Hepatocyte (in vitro differentiated cells): ENCODE measurements around the gene ASS1. TPM values are rescaled to one million over a fixed set of nuclear protein-coding genes. Genes with fewer than 3 reads are reported as not detected.

ENCODE experiments used
- DNase-seq: peaks from one replicate; pipeline ENCODE4 v3.0.0-alpha.2; 2016; ENCODE audit warnings: low spot score
- H2AFZ ChIP-seq: fragments of 200-600 bp; sonication (generic); 2 replicates; pipeline ENCODE4 v1.6.0; 2016; ENCODE audit warnings: antibody characterized with exemption, mild to moderate bottlenecking
- H3K27ac ChIP-seq: fragments of 200-600 bp; sonication (generic); 2 replicates; pipeline ENCODE4 v1.5.1; 2016; ENCODE audit warnings: mild to moderate bottlenecking
- H3K27me3 ChIP-seq: fragments of 200-600 bp; sonication (generic); 2 replicates; pipeline ENCODE4 v1.6.1; 2016
- H3K36me3 ChIP-seq: fragments of 200-600 bp; sonication (generic); replicated peaks from 2 replicates; pipeline ENCODE4 v1.5.1; 2016; ENCODE audit warnings: low read depth; ENCODE audit not compliant: insufficient read depth
- H3K4me1 ChIP-seq: fragments of 200-600 bp; sonication (generic); 2 replicates; pipeline ENCODE4 v1.5.1; 2016; ENCODE audit warnings: mild to moderate bottlenecking, moderate library complexity; ENCODE audit not compliant: insufficient read depth
- H3K4me2 ChIP-seq: fragments of 200-600 bp; sonication (generic); 2 replicates; pipeline ENCODE4 v1.6.0; 2016
- H3K4me3 ChIP-seq: fragments of 200-600 bp; sonication (generic); 2 replicates; pipeline ENCODE4 v1.5.1; 2016; ENCODE audit warnings: mild to moderate bottlenecking
- H3K79me2 ChIP-seq: fragments of 200-600 bp; sonication (generic); 2 replicates; pipeline ENCODE4 v1.6.0; 2017; ENCODE audit warnings: mild to moderate bottlenecking
- H3K9me2 ChIP-seq: fragments of 200-600 bp; sonication (generic); replicated peaks from 2 replicates; pipeline ENCODE4 v1.6.0; 2017; ENCODE audit warnings: mild to moderate bottlenecking; ENCODE audit not compliant: insufficient read depth
- H3K9me3 ChIP-seq: fragments of 200-600 bp; sonication (generic); 2 replicates; pipeline ENCODE4 v1.5.1; 2016; ENCODE audit warnings: low read depth, mild to moderate bottlenecking
- H4K20me1 ChIP-seq: fragments of 200-600 bp; sonication (generic); 2 replicates; pipeline ENCODE4 v1.6.0; 2016; ENCODE audit warnings: mild to moderate bottlenecking; ENCODE audit not compliant: insufficient read depth, poor library complexity, severe bottlenecking
- EZH2 ChIP-seq: fragments of 200-600 bp; sonication (generic); IDR thresholded peaks from 2 replicates; pipeline ENCODE4 v1.6.1; 2016; ENCODE audit warnings: antibody characterized with exemption, mild to moderate bottlenecking, borderline replicate concordance
- EZH2phosphoT487 ChIP-seq: fragments of 200-600 bp; sonication (generic); IDR thresholded peaks from one replicate; pipeline ENCODE4 v1.6.1; 2018; ENCODE audit warnings: antibody characterized with exemption, mild to moderate bottlenecking, low read depth, moderate library complexity; ENCODE audit not compliant: unreplicated experiment, severe bottlenecking
- WGBS: methylation state at CpG from one replicate; pipeline ENCODE4 v1.1.6; 2016; ENCODE audit warnings: low lambda C conversion rate; ENCODE audit errors: missing lambda C conversion rate; 5-methylcytosine and 5-hydroxymethylcytosine counted together
- polyA plus RNA-seq: library from polyadenylated mRNA; unstranded; fragments of >200 nt; fragmentation: Nextera tagmentation; extraction: Ambion mirVana; gene quantifications from 2 replicates; pipeline ENCODE4 v1.2.1, GENCODE V29; 2016
- total RNA-seq: library from RNA; depleted of rRNA; stranded (reverse); fragments of >200 nt; gene quantifications from 2 replicates; pipeline ENCODE4 v1.2.3, GENCODE V29; 2014
- TF ChIP-seq, protein P1 (sequence below): fragments of 200-600 bp; sonication (generic); IDR thresholded peaks from 2 replicates; pipeline ENCODE4 v1.5.1; 2016; ENCODE audit warnings: antibody characterized with exemption, mild to moderate bottlenecking; ENCODE audit not compliant: poor library complexity

Gene ASS1
- total and polyA plus RNA-seq, 2 experiments from 2014 or later = 145 to 292 TPM

- WGBS = 72% methylated on average over 19 of the region's 19 CpGs
- no peaks in the 10 kb centered on the region for H3K36me3 ChIP-seq
- H3K9me2 ChIP-seq = no peaks in the 10 kb centered on the region
- no peaks in the 10 kb centered on the region for H4K20me1 ChIP-seq
- no peak overlapping the region for H3K4me2 ChIP-seq
- H2AFZ ChIP-seq = no peak overlapping the region
- H3K27me3 ChIP-seq = no peaks in the 10 kb centered on the region
- H3K9me3 ChIP-seq = no peaks in the 10 kb centered on the region
- DNase-seq = no peak
- TF ChIP-seq, protein P1, sequence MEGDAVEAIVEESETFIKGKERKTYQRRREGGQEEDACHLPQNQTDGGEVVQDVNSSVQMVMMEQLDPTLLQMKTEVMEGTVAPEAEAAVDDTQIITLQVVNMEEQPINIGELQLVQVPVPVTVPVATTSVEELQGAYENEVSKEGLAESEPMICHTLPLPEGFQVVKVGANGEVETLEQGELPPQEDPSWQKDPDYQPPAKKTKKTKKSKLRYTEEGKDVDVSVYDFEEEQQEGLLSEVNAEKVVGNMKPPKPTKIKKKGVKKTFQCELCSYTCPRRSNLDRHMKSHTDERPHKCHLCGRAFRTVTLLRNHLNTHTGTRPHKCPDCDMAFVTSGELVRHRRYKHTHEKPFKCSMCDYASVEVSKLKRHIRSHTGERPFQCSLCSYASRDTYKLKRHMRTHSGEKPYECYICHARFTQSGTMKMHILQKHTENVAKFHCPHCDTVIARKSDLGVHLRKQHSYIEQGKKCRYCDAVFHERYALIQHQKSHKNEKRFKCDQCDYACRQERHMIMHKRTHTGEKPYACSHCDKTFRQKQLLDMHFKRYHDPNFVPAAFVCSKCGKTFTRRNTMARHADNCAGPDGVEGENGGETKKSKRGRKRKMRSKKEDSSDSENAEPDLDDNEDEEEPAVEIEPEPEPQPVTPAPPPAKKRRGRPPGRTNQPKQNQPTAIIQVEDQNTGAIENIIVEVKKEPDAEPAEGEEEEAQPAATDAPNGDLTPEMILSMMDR = no peak
- TF ChIP-seq EZH2 (no peak), EZH2phosphoT487 (no peak)
- no peaks in the 10 kb centered on the region for H3K79me2 ChIP-seq
- H3K4me3 ChIP-seq = no peak overlapping the region
- no peaks in the 10 kb centered on the region for H3K4me1 ChIP-seq
- H3K27ac ChIP-seq = no peak overlapping the region
Observed at GRCh38 chr9:130490981-130491380, 46.2 kb downstream of the ASS1 start.

DNA sequence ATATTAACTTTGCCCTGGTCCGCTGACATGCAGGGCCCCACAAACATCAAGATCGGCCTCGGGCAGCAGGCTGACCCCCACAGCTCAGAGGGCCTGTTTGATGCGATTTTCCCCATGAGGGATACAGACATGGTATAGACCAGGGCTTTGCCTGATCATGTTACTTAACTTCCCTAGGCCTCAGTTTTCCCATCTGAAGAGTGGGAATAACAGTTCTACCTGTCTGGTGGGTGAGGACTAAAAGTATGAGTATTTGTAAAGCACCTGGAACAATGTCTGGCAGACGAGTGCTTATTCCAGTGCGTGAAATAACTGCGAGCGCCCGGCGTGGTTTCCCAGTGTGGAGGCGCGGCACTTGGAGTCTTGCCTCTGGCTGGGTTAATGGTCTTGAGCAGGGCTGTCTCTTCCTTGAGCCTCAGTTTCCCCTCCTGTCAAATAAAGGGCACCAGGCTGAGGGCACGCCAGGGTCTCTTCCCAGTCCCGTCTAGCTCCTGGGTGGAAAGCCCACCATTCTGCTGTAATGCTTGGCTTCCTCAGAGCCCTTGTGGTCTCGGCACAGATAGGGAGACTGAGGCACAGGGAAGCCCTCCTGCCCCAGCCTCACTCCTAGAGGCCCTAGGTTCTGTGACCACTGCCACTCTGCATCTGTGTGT is 47.2 kb downstream of the ASS1 start:
- no peaks in the 10 kb centered on the region for H3K9me3 ChIP-seq
- no peak for DNase-seq
- 97% methylated on average over 15 of the region's 15 CpGs for WGBS
- H3K79me2 ChIP-seq = no peaks in the 10 kb centered on the region
- no peak overlapping the region for H3K4me2 ChIP-seq
- H2AFZ ChIP-seq = no peak overlapping the region
- no peaks in the 10 kb centered on the region for H4K20me1 ChIP-seq
- H3K9me2 ChIP-seq = no peaks in the 10 kb centered on the region
- no peaks in the 10 kb centered on the region for H3K36me3 ChIP-seq
- H3K4me3 ChIP-seq = no peak overlapping the region
- H3K27ac ChIP-seq = no peak overlapping the region
- H3K4me1 ChIP-seq = no peaks in the 10 kb centered on the region
- H3K27me3 ChIP-seq = no peaks in the 10 kb centered on the region
- TF ChIP-seq EZH2 (no peak), EZH2phosphoT487 (no peak)
- TF ChIP-seq, protein P1 = no peak

- H3K9me3 ChIP-seq = no peaks in the 10 kb centered on the region
- no peak overlapping the region for H3K4me3 ChIP-seq
- no peaks in the 10 kb centered on the region for H3K27me3 ChIP-seq
- H2AFZ ChIP-seq = no peak overlapping the region
- no peaks in the 10 kb centered on the region for H3K4me1 ChIP-seq
- TF ChIP-seq EZH2 (no peak), EZH2phosphoT487 (no peak)
- TF ChIP-seq, protein P1 = no peak
- no peaks in the 10 kb centered on the region for H3K36me3 ChIP-seq
- H3K27ac ChIP-seq = no peak overlapping the region
- no peaks in the 10 kb centered on the region for H3K79me2 ChIP-seq
- 82% methylated on average over 7 of the region's 7 CpGs for WGBS
- H4K20me1 ChIP-seq = no peaks in the 10 kb centered on the region
- H3K4me2 ChIP-seq = no peak overlapping the region
- no peaks in the 10 kb centered on the region for H3K9me2 ChIP-seq
- DNase-seq = no peak
Observed at GRCh38 chr9:130493021-130493420, 48.3 kb downstream of the ASS1 start.
